Fibroblast of skin of scalp (primary cell): Measurements from ENCODE around the gene SUGCT.
"Not testable (repeated sequence)": the region's sequence is repeated elsewhere in the genome, so short reads cannot be mapped to it uniquely, and the experiment has no call there.

Experiments used
- DNase-seq: peaks from one replicate; pipeline ENCODE4 v3.0.0-alpha.2; 2013

Gene SUGCT

DNA sequence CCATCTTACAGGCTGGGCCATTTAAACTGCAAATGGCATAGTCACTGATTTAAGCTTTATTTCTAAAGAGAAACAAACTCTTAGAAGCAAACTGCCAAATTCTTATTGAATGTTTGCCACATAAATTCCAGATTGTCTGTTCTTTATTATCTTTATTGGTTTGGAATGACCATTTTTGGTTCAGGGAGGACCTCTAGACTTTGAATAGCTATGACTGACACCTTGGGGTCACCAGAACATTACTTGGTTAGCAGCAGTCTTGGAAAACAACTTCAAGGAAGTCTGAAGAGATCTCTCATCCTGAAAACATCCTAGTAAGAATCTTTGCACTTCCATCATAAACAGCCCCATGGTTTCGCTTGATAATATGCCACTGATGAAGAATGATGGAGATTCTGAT is 197.1 kb downstream of the SUGCT start:
- peak; percentile 78 for DNase-seq

DNA sequence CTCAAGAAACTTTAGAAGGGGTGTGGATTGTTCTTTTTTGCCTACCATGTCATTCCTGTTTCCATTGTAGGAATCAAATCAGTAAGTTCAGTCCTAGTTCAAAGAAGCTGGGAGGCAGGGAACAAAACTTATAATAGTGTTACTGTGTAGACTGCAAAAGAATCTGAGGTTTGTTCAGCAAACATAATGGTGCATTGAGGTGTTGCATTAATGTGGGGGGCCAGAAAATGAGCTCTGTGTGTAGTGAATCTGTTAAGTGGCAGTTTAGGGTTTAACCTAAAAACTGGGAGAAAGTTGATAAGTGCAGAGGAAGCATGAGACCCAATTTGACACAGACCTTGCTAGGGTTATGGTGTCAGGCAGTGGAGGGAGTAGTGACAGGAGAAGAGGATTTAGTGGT is 197.7 kb downstream of the SUGCT start:
- DNase-seq, result no peak

DNA sequence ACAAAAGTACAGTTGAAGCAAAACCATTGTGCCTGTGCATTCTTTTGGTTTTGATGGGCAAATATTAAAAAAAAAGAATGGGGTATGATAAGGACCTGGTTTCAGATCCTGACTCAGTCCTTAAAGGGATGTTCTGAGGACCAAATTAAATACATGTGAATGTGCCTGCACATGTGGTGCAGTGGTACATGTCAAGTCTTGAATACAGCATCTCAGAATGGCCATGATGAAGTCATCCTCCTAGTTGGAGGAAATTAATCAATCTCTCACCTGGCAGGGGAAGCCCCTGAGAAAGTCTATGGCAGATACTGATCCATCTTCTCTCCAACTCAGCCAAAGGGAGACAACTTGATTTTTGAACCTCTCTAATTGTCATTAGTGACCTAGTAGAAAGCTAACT is 207.0 kb downstream of the SUGCT start:
- DNase-seq, result no peak

DNA sequence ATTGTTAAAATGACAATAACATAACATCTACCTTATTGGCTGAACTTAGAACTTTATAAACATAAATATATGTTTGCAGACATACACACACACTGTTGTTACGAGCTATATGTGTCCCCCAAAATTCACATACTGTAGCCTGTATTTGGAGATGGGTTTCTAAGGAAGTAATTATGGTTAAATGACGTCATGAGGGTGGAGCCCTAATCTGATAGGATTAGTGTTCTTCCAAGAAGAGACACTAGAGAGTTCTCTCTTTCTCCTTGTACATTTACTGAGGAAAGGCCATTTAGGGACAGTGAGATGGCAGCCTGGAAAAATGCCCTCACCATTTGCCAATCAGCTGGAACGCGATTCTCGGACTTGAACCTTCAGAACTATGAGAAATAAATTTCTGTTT is 211.7 kb downstream of the SUGCT start:
- no peak for DNase-seq

DNA sequence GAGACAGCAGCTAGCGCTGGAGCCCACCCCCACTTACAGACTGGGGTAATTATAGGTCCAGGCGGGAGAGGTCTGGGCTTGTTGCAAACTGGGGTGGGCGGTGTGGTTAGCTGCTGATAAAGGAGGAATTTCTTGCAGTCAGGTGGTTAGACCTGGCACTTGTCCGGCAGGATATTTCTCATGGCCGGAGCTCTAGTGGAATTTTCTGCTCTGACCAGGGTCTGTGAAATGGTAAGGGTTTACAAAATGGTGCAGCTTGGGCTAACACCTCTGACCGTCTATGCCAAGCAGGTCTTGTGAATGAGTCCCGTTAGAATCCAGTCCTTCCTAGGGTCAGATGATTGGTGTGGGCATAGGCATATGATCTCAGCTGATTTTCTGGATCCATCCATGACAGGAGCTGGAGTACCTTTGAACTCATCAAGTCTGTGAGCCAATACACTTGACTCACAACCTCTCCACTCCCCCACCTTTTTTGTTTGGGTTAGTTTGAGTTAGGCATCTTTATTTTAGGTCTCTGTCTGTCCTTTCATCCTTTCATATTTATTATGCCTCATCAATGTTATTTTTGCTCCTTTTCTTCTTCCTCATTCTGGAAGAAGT is 213.4 kb downstream of the SUGCT start:
- DNase-seq, result no peak

DNA sequence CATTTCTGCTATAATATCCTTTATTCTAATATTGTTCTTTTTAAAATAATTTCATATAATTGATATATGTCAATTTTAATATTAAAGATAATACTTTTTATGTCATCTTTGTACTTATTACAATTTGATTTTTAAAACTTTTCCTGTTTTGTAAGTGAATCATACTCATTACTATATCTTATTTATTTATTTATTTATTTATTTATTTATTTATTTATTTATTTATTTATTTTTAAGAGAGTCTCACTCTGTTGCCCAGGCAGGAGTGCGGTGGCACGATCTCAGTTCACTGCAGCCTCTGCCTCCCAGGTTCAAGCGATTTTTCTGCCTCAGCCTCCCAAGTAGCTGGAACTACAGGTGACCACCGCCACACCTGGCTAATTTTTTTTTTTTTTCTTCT is 215.3 kb downstream of the SUGCT start:
- DNase-seq, result no peak

DNA sequence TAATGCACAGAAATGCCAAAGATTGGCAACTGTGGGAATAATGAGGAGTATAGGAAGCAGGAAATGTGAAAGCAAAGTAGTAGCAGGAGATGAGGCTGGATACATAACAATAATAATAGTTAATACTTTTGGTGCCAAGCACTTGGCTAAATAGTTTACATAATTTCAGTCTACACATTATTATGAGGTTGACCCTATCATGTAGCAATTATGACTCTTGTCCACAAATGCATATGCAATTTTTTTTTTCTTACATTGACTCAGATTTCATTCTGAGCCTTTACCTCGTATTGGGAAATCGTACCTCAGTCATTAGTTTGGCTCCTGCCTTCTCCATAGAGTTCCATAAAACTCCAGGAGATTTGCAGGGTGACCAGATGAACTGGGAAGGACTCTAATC is 219.9 kb downstream of the SUGCT start:
- peak; percentile 15 for DNase-seq

DNA sequence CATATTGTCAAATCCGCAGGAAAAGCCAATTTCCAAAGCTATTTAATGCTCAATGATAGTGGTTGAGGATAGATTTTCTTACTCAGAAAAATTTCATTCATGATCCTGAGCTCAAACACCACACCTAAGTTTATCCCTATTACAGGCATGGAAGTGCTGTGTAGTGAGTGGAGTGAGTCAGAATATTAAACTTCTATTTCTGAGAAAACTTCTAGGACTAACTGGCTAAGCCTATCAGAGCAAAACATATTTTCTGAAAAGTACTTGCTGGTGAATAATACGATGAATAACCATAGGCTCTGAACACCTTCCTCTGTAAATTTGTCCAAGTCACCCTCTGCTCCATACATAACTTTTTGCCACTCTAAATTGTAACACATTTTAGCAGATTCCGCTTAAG is 221.5 kb downstream of the SUGCT start:
- peak; percentile 27 for DNase-seq

DNA sequence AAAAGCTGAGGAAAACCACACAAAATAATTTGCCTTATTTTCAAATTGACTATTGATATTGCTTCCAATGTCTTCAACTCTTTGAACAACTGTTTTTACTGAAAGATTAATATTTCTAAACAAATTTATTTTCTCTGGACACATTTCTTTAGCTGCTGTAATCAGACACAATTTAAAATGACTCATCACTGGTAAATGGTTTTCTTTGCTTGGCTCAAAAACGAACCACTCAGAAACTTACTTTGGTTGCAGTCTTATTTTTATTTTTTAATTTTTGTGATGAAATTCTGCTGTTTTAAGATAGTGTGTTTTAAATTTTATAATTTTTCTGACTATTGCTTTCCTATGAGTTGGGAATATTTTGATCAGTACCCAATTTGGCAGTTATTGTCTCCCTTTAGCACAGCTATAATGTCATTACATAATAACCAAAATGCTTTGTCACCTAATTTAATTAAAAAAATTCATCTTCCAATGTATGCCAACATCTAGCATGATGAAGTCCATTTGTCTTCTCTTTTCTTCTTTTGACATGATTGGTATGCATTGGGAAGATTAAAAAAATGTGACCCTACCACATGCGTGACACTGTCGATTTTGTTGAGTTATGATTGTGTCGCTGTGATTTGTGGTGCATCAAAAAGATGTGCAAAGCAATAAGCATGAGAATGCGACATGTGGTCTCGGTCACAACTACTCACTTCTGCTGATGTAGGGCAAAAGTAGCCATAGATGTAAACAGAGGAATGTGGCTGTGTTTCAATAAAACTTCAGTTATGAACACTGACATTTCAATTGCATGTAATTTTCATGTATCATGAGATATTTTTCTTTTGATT is 222.3 kb downstream of the SUGCT start:
- DNase-seq, result peak; percentile 79

DNA sequence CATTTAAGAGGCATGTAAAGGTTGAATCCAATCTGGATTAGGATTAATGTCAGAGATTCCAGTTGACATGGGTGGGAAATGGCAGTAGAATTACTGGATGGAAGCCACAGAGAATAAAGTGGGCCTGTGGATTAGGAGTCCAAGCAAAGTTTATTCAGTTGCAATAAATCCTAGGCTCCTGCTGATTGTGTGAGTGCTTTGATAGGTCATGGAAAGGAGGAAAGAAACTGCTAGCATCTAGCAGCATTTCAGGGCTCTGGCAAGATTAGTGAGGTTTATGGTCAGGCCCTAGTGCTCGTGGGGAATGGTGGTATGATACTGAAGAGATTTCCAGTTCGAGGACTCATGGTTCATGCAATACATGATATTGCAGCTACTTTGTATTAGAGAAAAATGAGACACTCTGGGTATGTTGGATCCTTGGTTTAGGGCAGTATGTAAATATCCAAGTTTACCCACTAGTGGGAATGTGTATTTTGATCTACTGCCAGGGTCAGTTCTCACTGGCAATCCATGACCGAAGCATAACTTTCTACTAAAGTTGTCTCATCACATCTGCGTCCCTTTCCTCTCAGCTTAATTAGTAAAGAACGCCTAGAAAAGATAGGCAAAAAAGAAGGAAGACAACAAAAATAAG is 235.0 kb downstream of the SUGCT start:
- no peak for DNase-seq

DNA sequence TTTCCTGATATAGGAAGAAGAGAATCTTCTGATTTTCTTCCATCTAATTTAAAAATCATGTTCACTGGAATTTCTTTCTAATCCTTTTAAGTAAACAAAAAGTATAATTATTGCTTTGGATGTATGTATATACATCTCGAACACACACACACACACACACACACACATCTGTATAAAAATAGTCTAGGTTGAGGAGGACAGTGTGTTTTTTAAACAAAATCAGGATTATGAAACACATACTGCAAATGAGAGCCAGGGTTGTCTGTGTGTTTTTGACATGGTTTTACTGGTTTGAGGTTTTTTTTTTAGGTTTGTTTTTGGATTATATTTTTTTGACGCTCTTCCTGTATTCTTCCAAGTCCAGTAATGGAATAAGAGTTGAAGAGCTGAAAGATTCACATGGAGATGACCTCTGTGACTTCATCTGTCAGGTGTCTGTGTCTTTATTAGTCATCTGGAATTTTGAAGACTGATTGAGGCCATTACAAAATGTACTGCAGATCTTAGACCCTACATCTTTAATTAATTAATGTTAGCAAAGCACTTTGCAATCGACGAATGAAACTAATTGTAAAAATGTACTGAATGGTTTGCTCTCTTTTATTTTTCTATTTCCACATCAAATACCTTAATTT is 237.1 kb downstream of the SUGCT start:
- DNase-seq, result peak; percentile 4

DNA sequence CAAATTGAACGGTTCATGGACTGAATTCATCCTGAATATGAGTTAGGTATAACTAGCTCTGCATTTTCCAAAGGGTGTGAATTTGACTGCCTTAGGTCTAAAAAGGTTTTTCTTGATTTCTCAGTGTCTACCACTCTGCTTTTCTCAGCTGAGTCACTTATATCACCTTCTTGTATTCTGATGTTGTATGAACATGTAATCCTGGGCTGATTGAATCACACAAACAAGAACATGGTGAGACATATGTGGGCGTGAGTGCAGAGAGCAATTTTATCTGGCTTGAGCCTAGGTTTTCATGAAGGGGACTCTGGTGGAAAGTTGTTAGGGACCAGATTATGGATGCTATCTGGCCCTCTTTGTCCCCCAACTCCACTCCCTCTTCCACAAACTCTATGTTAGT is 239.8 kb downstream of the SUGCT start:
- no peak for DNase-seq

DNA sequence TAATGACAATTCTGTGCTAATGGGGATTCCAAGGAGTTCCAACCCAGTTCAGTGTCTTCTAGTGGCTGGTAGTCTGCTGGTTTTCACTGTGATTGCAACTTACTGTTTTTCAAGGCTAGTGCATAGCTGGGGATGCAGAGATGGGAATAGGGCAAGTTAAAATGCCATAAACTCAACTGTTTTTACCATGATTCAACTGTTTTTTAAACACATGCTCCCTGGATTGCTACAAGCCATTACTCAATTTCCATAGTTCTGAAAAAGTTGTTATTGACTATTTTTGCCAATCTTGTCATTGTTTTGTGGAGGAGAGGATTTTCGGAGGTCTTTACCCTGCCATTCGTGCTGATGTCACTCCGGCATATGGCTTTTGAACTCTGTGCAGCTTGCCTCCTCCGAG is 245.3 kb downstream of the SUGCT start:
- no peak for DNase-seq

DNA sequence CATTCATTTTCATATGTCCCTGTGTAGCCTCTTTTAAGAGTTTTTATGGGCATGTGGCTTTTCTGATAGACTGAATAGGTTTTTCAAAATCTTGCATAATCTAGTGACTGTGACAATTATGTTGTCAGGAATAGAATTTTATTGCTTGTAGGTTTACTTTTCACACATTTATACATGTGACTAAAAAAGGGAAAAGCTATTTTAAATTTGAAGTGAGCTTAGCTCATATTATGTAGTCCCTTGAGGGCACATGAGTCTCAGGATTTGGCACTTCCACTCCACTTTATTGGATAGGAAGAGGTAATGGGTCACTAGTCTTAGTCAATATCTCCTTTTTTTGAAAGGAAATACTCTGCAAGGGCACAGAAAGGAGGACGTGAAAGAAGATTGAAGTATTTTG is 247.3 kb downstream of the SUGCT start:
- no peak for DNase-seq

DNA sequence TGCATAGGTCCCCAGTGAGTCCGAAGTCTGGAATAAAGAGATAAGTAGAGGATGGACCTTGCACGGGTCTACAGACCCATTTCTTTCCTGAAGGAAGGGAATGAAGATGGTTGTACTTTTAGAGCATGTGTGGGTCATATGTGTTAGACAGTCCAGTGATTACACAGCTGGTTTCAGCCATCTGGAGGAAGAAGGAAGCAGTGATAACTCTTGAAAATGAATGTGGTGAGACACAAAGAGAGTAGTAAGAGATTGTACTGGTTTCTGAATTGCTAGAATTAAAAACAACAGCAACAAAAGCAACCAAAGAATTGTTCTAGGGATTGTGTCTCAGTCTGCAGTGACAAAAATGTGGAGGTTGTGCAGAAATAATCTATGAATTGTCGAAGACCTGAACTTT is 258.9 kb downstream of the SUGCT start:
- no peak for DNase-seq

DNA sequence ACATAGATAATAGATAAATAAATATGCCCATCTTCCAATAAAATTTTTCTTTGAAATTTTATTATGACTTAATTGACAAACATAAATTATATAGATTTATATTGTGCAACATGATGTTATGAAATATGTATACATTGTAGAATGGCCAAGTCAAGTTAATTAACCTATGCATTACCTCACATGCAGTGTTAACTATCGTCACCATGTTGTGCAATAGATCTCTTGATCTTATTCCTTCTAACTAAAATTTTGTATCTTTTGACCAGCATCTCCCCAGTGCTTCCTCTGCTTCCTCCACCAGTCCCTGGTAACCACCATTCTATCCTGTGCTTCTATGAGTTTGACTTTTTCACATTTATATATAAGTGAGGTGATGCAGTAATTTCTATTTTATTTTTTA is 259.6 kb downstream of the SUGCT start:
- DNase-seq, result no peak

DNA sequence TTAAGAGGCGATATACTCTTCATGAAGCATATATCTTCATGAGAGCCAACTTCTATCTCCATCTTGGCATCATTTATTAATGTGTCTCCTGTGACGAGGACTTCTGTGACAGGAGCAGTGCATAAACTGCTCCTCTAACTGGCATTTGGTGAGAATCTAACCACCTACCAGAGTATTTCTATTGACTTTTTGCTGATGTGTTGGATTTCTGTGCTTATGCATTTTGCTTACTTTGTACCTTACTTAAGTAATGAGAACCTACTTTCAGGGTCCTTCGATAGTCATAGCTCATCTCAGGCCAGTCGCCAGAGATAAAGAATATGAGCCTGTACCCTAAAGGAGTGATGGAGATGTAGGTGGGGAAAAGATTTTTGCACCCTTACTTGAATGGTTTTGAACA is 265.7 kb downstream of the SUGCT start:
- DNase-seq, result no peak

DNA sequence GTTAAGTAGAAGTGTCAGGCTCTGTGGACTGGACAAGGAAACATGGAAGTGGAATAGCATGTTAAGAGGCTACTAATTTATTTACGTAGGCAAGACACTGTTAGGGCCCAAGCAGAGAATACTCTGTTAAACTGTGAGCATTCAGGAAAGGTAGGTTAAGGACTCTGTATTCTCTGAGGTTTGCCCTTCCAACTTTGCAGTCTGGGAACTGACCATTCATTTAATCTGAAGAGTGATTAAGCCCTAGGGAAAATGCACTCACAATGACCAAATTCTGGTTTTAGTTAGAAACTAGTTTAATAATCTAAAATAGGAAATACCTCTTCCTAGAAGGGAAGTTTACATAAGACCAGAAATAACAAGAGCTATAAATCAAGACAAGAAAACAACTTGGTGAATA is 266.6 kb downstream of the SUGCT start:
- DNase-seq, result no peak

DNA sequence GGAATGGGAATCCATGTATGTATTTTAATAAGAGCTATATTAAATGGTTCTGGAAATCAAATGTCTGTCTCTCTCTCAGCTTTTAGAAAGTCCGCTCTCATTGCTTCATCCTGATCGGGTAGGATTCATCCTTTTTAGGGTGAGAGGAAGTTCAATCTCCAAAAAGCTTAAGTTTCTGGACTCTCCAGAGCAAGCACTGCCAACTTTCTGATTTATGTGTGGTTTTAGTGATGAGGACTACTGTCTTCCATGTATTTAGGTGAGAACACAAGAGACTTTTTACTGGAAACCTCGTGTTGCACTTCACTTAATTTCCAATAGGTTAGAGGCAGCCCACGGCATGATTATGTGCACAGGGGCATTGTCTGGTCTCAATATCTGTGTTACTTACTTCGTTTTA is 267.9 kb downstream of the SUGCT start:
- no peak for DNase-seq

DNA sequence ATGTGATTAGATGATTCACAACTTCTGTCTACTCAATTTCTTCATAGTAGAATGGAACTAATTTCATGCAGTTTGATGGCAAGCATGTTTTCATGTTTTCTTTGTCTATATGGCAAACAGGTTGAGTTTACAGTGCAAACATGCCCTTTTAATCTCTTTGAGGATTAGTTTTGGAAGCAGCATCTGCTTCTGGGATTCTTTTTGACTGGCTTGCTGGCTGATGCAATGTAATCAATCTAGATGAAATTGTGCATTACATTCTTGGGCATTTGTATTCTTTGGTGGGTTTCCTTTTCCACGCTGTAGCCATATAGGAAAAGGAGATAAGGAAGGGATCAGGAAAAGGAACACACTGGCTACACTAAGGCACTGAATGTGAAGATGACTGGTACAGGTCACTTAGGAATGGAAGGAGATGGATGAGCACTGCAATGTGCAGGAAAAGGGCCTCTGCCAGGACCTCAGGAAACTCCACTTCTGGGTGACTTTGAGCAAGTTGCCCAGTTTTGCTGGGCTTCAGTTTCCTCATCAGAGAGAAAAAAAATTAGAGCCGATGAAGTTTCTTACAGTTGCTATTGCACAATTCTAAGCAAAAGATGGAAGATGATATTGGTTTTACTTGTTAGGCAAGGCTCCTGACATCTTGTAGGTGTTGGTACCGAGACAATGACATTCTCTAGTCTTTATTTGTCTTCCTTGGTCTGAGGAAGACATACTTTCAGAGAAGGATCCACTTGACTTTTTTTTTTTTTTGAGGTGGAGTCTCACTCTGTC is 269.1 kb downstream of the SUGCT start:
- peak; percentile 69 for DNase-seq

DNA sequence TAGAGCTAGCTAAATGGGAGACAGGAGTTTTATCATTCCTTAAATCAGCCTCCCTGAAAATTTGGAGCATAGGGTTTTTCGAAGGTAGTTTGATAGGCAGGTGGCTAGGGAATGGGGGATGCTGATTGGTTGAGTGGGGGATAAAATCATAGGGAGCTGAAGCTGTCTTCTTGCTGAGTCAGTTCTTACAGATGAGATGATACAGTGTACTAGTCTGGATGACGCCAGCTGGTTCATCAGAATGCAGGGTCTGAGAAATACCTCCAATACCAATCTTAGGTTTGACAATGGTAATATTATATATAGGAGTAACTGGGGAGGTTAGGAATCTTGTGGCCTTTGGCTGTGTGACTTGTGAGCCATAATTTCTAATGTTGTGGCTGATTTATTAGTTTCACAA is 271.2 kb downstream of the SUGCT start:
- DNase-seq, result no peak

DNA sequence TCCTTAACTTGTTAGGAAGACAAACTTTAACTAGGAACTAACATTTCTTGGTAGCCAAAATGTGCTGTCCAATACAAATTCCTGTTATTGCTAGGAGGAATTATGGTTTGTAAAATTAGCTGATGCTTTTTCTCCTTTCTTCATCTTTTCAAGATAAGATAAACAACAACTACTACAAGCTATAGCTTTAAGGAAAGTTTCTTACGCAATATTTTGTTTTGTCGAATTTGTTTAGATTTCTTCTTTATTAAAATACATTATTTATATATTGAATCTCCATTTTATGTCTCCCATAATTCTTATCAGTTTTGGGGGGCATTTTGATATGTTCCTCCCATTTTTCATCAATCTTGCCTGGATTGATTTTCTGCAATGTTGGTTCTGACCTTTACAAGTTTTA is 277.5 kb downstream of the SUGCT start:
- no peak for DNase-seq

DNA sequence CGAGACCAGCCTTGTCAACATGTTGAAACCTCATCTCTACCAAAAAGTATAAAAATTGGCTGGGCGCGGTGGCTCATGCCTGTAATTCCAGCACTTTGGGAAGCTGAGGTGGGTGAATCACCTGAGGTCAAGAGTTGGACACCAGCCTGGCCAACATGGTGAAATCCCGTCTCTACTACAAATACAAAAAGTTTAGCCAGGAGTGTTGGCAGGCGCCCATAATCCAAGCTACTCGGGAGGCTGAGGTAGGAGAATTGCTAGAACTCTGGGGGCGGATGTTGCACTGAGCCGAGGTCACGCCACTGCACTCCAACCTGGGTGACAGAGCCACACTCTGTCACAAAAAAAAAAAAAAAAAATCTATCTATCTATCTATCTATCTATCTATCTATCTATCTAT is 279.9 kb downstream of the SUGCT start:
- DNase-seq, result not testable (repeated sequence)
